DMS53 (cell line): ENCODE data around the gene PRR27.
"Not testable (repeated sequence)": the region's sequence is repeated elsewhere in the genome, so short reads cannot be mapped to it uniquely, and the experiment has no call there.

Experiments used
- DNase-seq: peaks from one replicate; lab custom pipeline; 2025; lab: John Stamatoyannopoulos, UW

Gene PRR27

GRCh38 chr4:70197842-70198241 lies 43.8 kb downstream of the PRR27 start:
- DNase-seq, result no peak

- no peak for DNase-seq
Measured at GRCh38 chr4:70203601-70204000, 49.6 kb downstream of the PRR27 start.

GRCh38 chr4:70212752-70213151 lies 58.7 kb downstream of the PRR27 start:
- not testable (repeated sequence) for DNase-seq
